Cardiac fibroblast (primary cell): Measurements from ENCODE around the gene DCN.
A peak's percentile ranks its signal among the peaks of the same experiment; 100 is the strongest.

Experiments
- DNase-seq, 2 donors: peaks; one replicate each; pipeline versions ENCODE4 v3.0.0 to v3.0.0-alpha.2; 2010; ENCODE audit warnings: low read depth in 2 of 2
- H3K4me3 ChIP-seq, 2 donors: replicated peaks in 1 of 2; 1 replicate in 1 of 2; 2 replicates in 1 of 2; pipeline ENCODE4 v1.5.1; 2011; ENCODE audit warnings: low read depth in 2 of 2, low read length in 2 of 2, mild to moderate bottlenecking in 2 of 2, moderate library complexity in 1 of 2
- TF ChIP-seq, protein P1 (sequence below): IDR thresholded peaks from one replicate; pipeline ENCODE4 v1.5.1; 2011; ENCODE audit warnings: low read depth, mild to moderate bottlenecking, low read length, inconsistent platforms

The DCN gene

DNA sequence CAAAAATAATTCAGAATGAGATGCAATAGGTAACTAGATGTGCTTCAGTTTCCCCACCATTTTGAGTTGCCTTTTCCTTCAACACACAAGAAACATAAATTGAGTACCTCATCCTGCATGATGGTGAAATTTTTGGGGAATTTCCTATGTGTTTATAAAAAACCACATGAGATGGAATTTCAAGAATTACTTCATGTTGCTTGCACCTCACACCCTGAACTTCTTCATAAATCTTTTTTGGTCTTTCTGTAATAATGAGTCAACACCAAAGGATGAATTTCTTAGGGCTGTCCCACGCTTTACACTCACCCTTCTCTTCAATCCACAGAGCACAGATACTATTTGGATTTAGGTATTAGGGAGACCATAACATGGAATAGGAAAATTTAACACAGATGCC is 48.7 kb downstream of the DCN start:
- TF ChIP-seq, protein P1, sequence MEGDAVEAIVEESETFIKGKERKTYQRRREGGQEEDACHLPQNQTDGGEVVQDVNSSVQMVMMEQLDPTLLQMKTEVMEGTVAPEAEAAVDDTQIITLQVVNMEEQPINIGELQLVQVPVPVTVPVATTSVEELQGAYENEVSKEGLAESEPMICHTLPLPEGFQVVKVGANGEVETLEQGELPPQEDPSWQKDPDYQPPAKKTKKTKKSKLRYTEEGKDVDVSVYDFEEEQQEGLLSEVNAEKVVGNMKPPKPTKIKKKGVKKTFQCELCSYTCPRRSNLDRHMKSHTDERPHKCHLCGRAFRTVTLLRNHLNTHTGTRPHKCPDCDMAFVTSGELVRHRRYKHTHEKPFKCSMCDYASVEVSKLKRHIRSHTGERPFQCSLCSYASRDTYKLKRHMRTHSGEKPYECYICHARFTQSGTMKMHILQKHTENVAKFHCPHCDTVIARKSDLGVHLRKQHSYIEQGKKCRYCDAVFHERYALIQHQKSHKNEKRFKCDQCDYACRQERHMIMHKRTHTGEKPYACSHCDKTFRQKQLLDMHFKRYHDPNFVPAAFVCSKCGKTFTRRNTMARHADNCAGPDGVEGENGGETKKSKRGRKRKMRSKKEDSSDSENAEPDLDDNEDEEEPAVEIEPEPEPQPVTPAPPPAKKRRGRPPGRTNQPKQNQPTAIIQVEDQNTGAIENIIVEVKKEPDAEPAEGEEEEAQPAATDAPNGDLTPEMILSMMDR: no peak
- DNase-seq: peak; percentile 57 to 85
- H3K4me3 ChIP-seq: no peak overlapping the region

DNA sequence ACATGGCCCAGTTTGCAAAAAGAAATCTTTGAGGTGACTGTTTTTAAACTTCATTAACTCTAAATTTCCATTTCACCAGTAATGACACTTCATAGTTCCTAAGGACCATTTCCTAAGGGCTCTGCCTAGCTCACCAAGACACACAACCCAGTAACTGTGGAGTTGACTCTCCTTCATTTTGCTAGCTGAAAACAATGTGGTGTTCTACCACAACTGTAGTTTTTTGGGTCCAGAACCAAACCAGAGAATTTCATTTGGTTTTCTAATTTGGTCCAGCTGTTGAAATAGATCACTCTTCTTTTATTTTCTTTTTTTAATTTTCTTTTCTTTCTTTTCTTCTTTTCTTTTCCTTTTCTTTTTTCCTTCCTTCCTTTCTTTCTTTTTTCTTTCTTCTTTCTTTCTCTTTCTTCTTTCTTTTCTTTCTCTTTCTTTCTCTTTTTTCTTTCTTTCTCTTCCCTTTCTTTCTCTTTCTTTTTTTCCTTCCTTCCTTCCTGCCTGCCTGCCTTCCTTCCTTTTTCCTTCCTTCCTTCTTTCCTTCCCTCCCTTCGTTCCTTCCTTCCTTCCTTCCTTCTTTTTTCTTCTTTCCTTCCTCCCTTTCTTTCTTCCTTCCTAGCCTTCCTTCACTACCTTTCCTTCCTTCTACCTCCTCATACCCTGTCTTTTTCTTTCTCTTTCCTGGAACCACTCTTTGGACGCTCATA is 52.8 kb downstream of the DCN start:
- no peak for DNase-seq
- no peak overlapping the region for H3K4me3 ChIP-seq
- TF ChIP-seq, protein P1: no peak

DNA sequence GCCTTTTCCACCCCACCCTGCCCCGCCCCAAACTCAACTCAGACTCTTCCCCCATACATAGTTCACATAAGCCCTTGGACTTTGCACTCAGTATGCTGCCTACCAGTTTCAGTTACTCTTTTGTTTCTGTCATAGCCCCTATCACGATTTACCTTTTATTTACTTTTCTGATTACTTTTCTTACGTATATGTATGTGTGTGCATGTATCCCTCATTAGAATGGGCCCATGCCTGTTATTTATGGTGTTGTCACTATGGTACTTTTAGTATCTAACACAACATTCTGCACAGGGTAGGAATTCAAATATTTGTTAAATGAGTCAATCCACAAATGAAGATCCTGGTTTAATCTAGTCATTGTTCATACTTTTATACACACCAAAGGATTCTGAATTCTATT is 54.9 kb downstream of the DCN start:
- no peak overlapping the region for H3K4me3 ChIP-seq
- DNase-seq: peak; percentile 39 to 67
- TF ChIP-seq, protein P1: no peak

DNA sequence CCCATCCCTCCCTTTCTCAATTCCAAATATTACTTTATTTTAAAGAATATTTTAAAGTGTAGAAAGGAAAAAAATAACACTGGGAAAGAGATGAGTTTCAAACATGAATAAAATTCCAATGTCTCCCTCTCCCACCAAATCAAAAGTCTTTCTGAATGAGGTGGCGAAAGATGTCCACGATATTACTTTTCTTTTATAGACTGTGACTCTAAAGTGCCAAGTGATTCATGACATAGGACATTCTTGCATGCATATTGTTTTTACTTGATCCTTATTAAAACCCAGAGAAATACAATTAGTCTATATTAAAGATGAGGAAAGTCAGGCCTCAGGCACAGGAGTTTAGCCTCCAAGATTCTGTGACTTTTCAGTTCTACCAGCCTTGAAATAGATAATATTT is 55.3 kb downstream of the DCN start:
- TF ChIP-seq, protein P1: no peak
- no peak for DNase-seq
- no peak overlapping the region for H3K4me3 ChIP-seq

- DNase-seq: no peak
- TF ChIP-seq, protein P1: no peak
- H3K4me3 ChIP-seq: no peak overlapping the region
Observed at GRCh38 chr12:91126516-91126915, 56.1 kb downstream of the DCN start.

- TF ChIP-seq, protein P1: no peak
- H3K4me3 ChIP-seq: no peak overlapping the region
- DNase-seq: peak in 1 of 2 donors; percentile 53
Observed at GRCh38 chr12:91123236-91123916, 59.2 kb downstream of the DCN start.

GRCh38 chr12:91120781-91121180 is 61.8 kb downstream of the DCN start:
- TF ChIP-seq, protein P1: no peak
- H3K4me3 ChIP-seq: no peak overlapping the region
- no peak for DNase-seq
